HG02852 (cell line): ENCODE results near the gene CENPM.
"Not testable (repeated sequence)": the region's sequence is repeated elsewhere in the genome, so short reads cannot be mapped to it uniquely, and the experiment has no call there.

Experiments
- ATAC-seq: cut with Tn5 transposase; IDR thresholded peaks from one replicate; pipeline ENCODE4 v1.9.1; 2021; ENCODE audit warnings: mild to moderate bottlenecking, moderate library complexity; ENCODE audit not compliant: unreplicated experiment

The CENPM gene

DNA sequence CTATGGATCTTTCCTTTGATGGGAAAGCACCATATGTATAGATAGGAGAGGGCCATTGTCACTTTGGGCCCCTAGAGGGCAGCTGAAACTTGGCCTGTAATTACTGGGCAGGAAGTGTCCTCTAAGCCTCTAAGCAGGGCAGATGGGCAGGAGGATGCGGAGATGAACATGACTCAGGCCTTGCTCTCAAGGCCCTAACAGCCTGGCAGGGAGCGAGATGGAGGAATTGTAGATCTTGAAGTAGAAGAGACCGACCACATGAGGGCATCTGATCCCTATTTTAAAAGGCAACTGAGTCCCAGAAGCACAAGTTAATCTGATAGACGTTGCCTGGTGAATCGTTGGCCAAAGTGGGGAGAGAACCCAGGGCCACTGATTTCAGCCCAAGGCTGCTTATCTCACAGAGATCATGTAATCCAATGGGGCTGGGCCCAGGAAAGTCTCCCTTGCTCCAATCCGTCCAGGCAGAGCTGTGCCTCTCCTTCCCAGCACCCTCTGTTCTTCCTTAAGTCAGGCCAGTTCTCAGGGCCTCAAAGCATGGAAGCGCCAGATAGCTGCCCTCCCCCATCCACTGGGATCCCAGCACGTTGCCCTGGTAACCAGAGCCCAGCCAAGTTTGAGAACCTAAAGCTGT, 19.8 kb upstream of the CENPM start:
- no peak for ATAC-seq

DNA sequence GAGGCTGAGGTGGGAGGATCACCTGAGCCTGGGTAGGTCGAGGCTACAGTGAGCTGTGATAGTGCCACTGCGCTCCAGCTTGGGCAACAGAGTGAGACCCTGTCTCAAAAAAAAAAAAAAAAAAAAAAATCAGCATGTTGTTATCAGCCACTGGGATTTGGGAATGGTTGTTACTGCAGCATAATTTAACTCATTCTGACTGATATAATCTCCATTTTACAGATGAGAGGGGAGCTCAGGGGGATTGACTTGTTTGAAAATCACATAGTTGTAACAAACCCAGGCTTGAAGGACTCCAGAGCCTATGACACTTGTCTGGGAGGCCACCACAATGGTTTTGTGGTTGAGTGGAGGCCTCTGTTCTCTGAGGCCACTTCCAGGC, 19.3 kb upstream of the CENPM start:
- ATAC-seq = no peak

DNA sequence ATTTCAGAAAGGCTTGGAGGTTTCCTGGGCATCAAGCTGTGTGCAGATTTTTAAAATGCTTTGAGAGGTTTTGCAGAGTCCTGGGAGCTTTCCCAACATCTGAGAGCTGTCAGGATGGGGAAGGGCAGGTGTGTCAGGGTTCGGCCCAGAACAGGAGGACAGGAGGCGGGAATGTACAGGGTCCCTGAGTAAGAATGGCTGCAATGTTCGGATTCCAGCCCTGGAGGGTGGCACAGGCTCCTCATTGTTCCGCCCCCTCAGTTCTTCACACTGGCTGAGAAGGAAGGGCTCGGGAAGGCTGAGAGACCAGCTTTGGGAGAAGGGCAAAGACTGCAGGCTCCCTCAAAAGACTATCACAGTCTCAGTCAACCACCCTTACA, 17.1 kb upstream of the CENPM start:
- ATAC-seq = no peak

DNA sequence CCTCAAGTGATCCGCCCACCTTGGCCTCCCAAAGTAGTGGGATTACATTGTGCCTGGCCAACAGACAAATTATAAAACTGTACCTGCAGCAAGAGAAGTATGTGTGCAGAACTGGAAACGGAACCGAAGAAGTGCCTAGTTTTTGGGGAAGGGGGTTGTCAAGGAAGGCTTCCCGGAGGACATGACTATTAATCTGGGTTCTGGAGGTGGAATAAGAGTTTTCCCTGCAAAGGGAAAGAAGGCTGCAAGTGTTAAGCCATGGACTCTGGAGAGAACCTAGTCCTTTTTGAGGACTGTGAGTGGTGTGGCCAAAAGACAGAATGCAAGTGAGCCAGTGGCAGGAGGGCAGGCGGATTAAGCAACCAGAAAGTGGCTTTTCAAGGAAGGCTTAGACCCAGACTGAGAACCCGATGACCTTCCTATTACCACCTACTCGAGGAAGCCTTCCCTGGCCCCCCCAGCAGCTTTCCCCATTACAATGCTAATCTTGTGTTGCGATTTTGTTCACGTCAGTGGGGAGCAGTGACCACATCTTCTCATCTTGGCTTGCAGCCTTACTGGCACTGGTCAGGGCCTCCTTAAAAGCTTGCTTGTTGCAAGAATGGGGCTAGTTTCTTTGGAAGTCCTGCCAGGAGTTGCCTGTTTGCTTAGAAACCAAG, 16.6 kb upstream of the CENPM start:
- ATAC-seq = no peak

DNA sequence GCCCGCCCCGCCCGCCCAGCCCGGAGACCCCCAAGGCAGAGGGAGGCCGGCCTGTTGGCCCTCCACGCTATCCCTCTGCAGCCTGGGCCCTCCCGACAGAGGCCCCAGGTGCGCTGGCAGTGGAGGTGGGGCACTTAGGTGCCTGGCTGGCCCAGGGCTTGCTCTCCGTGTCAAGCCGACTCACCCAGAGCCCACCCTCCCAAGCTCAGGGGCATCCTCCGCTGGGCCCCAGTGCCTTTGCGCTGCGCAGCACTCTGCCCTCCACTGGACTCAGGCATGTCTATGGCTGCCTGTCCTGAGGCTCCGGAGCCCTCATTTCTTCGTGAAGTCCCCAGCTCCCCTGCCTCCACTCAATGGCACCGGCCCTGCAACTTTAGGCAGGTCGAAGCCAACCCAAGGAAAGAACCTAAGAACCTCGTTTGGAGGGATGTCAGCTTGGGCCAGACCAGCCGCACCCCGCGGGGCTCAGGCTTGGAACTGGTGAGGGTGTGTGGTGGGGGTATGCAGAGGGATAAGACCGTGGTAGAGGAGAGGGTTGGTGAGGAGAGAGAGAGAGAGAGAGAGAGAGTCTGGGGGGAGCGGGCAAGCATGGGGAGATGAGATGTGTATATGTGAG, 11.1 kb upstream of the CENPM start:
- ATAC-seq = no peak

DNA sequence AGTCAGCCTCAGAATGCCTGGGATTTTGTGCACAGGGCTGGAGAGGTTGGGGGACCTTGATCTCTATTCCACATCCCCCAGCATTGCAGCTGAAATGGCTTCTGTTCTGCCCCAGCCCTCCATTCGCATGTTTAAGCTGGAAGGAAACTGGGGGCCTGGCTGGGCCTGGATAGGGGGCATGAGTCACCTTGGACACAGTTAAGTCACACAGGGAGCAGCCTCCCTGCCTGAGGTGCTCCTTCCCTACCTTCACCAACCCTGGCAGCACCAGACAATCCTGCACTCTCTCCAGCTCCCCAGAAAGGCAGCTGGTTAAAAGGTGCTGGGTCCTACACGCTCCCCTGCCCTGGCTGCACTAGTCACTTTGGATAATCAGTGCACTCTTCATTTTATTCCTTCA, 5.8 kb upstream of the CENPM start:
- no peak for ATAC-seq

DNA sequence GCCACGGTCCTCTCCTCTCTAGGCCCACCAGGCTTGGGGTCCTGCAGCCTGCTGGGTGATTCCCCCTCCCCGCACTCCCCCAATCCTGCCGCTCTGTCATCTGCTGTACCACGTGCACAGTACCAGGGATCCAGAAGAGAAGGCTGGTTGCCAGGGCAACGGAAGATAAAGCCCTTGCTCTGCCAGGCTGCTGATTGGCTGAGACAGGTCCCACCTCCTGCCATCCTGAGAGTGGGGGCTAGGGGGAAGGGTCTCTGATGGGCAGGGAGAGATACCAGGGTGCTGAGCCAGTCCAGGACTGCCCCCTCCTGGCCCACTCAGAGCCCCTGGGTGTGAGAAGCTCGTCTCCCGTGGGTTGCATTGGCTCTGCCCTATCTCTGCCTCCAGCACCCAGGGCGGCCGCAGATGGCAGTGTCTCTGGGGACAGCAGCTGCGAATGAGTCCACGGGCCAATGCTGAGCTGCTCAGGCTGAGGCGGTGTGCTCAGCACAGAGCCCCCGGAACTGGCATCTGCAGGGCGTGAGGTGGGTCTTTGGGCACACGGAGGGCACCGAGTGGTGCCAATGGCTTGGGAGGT, 5.0 kb upstream of the CENPM start, which contains the start of gene SMIM45:
SMIM45 (plus strand) TSS at position 253 of the 577 bp plus-strand sequence.
- no peak for ATAC-seq

DNA sequence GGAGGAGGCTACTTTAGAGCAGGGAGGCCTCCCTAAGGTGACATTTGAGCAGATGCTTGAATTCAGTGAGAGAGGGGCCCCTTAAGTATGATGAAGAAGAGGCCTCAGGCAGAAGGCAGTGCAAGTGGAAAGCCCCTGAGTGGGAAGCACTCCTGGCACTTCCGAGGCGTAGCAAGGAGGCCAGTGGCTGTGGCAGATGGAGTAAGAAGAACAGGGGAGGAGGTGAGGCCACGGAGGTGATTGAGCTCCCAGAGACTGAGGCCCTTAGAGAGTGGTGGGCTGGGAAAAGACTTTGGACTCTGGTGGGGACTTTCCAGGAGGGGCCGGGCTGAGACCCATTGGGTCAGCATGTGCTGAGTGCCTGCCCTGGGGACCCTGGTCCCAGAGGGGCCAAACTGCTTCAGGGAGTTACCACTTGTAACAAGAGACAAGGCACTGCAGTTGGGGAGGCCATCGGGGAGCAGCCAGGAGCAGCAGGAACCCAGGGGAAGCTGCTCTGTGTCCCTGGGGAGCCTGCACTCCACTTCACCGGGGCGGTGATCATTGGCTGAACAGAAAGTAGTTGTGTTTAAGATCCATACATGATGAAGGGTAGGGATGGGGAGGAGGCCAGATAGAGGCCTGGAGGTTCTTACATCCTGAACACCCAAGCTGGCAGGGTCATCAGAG, 2.5 kb upstream of the CENPM start:
- ATAC-seq = no peak

DNA sequence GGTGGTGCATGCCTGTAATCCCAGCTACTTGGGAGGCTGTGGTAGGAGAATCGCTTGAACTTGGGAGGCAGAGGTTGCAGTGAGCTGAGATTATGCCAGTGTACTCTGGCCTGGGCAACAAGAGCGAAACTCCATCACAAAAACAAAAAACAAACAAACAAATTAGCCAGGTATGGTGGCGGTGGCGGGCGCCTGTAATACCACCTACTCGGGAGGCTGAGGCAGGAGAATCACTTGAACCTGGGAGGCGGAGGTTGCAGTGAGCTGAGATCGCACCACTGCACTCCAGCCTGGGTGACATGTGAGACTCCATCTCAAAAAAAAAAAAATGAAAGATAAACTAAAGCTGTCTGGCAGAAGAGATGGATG, 2.0 kb upstream of the CENPM start:
- ATAC-seq = not testable (repeated sequence)

DNA sequence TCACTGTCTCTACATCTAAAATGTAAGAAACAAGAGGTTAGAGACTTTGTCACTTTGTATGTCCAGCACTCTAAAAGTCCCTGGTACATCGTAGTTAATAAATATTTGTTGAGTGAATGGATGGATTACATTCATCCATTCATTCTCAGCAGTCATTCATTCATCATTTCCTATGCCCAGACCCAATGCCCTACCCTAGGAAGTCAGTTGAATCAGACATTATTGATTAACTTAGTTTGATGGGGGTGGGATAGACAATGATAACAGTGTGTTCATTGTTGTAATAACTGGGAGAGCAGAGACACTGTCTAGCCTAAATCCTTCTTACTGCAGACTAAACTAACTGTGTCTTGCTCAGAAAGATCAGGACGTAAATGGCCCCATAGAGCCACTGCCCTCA, 1.2 kb upstream of the CENPM start:
- ATAC-seq = no peak

DNA sequence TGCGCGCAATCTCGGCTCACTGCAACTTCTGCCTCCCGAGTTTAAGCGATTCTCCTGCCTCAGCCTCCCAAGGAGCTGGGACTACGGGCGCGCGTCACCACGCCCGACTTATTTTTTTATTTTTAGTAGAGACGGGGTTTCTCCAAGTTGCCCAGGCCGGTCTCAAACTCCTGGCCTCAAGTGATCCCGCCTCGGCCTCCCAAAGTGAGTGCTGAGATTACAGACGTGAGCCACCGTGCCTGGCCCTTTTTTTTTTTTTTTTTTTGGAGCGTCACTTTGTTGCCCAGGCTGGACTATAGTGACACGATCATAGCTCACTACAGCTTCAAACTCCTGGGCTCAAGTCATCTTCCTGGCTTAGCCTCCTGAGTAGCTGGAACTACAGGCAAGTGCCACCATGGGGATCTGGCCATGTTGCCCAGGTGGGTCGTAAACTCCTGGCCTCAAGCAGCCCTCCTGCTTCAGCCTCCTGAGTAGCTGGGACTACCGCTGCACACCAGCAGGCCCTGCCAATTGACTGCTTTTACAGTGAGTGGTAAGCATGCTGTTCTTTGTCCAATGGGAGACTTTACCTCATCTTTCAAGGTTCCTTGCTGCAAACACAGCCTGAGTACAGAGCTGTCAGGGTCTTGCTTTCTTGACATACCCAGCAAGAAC, 600 bp upstream of the CENPM start:
- no peak for ATAC-seq

DNA sequence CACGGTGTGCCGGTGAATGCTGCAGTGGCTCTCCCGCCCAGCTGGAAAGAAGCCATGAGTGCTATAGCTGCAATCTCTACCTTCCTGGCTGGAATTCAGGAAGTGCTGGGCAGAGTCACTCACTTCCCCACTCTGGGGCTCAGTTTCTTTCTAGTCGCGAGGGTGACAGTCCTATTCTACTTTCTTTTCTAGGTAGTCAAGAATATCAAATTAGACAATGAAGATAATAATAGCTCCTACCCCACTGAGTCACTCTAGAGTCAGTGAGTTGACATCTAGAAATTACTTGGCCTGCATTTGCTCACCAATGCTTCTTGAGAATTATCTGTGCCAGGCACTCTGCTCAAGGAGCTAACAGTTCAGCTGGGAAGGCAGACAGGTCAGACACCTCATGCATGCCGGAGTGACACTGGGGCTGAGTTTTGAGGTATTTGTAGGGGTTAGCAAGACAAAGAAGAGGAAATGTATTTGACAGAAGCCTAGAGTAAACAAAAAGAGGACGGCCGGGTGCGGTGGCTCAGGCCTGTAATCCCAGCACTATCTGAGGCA, 3.2 kb downstream of the CENPM start:
- no peak for ATAC-seq

DNA sequence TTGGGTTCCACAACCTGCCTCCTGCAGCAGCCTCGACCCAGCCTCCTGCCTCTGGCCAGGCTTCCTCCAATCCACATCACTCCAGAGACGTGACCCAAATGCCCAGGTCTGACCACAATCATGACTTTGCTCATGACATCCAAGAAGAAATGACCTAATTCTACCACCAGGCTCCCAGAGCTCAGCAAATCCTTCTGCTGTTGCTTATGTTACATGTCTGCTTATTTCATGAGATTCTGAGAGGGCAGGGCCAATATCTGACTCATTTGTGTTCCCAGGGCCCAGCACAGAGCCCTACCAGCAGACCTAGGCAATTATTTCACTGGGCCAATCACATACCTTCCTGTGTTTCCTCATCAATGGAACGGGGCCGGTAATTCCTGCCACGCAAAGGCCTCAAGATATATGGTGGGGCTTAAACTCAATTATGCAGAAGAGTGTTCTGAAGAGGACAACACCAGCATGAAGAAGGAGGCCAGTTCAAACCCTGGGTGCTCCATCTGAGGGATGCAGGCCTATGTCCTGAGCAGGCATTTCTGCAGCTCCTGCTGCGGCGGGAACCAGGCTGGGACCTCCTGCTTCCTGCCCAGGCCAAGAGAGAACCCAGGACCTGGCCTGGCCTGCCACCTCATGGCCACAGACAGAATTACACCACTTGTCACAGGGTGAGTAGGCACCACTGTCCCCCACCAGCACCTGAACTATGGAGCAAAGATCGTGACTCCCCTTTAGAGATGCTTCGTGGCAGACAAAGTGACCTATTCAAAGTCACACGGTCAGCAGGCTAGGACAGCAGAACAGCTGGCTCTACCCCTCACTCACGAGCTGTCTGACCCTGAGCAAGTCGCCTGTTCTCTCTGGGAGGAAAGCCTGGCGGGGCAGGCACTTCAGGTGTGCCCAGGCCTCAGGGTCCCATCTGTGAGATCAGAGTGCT, 5.9 kb downstream of the CENPM start:
- no peak for ATAC-seq

DNA sequence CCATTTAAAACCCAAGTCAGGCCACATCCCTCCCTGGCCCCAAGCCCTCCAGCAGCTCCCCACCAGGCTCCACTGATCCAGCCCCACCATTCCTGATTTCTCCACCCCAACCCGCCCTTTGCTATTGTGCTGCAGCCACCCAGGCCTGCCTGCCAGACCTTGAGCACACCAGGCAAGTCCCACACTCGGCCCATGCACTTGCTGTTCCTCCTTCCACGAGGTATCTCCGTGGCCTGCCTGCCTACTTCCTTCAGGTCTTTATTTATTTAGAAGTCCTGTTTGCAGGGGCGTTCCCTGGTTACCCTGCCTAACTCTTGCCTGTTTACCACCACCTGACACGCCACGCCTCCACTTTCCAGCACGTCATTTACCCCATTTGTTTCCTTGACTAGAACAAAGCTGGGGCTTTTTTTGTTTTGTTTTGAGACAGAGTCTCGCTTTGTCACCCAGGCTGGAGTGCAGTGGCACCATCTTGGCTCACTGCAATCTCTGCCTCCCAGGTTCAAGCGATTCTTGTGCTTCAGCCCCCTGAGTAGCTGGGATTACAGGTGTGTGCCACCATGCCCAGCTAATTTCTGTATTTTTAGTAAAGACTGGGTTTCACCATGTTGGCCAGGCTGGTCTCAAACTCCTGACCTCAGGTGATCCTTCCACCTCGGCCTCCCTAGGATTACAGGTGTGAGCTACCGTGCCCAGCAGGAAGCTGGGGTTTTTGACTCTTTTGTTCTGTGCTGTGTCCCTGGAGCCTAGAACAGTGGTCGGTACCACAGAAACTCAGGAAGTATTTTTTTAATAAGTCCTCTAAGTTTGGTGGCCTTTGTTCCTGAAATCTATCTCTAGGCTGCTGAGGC, 6.7 kb downstream of the CENPM start:
- ATAC-seq = peak; percentile 45

DNA sequence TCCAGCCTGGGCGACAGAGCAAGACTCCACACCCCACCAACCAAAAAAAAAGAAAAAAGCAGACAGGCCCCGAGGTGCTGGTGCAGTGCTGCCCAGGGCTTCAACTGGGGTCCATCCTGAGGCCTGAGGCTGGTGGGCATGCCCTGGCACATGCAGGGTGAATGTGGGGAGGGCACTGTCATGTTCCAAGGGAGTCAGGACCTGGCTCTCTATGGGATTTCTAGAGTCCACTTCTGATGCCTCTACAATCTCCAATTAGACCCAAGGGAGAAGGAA, 10.1 kb downstream of the CENPM start:
- ATAC-seq = no peak

DNA sequence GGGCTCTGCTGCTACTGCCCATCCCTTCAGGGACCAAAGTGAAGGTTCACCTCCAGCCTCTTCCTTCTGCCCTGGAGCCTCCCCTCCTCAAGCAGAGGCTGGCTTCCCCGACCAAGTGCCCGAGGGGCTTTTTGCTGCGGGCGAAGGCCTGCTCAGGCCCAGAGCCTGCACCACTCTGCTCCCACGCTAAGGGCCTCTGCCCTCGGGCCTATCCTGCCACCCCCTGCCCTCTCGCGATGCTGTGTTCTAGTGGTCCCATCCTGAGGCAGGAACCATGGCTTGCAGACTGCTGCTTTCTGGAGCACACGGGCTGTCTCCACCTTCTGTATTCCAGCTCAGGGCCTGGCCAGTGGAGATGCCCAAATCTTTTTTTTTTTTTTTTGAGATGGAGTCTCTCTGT, 11.4 kb downstream of the CENPM start:
- ATAC-seq = no peak

DNA sequence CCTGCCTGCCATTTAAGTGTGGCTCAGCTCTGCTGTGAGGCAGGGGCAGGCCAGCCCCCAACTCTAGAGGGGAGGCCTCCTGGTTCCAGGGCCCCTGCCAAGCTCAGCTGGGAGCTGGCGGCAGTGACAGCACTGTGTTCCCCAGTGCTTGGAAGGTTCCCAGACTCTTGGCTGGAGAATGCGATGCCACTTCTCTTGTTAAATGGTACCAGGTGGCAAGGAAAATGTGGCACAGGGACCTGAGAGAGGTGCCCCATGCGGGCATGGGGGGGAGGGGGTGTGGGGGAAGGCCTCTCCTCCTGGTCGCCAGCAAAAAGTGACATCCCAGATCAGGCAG, 12.0 kb downstream of the CENPM start:
- no peak for ATAC-seq

DNA sequence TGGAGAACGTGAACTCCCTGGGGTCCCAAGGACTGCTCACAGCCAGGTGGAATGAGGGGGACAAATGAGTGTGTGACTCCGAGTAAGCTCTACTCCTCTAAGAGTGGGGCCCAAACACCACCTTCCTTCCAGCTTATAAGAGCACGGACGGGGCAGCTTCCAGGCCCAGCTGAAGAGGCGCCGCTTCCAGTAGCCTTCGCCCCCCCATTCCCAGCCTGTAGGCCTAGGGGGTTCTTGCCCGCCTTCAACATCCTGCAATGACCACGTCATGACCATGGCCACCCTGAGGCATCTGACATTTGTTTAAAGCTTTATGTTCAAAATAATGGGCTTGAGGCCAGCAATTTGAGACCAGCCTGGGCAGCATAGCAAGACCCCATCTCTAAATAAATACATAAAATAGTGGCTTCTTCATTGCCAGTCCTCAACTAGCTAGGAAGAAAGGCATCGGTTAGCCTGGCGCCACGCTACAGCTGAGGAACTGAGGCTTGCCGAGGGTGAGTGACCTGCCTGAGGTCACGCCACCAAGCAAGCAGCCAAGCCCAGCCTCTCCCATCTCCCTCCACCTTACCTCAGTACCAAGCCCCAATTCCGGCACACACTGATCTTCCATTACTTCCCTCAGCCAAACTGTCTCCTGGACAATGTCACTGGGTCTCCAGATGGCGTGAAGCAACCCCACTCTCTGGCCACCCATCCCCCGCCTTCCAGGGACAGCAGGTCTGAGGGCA, 12.5 kb downstream of the CENPM start:
- no peak for ATAC-seq
